Fibroblast of lung (primary cell): ENCODE measurements around the gene CPSF4L. TPM values are rescaled to one million over a fixed set of nuclear protein-coding genes. Genes with fewer than 3 reads are reported as not detected.

Source experiments
- DNase-seq, 2 donors: peaks; one replicate each; pipeline versions ENCODE4 v3.0.0 to v3.0.0-alpha.2; 2010; ENCODE audit warnings: low read depth in 2 of 2
- H2AFZ ChIP-seq: 2 replicates; pipeline ENCODE4 v1.5.1; 2012; ENCODE audit warnings: low read length, control low read depth, inconsistent platforms
- H3K27ac ChIP-seq: 2 replicates; pipeline ENCODE4 v1.5.1; 2011; ENCODE audit warnings: low read length, control low read depth; ENCODE audit not compliant: insufficient read depth
- H3K27me3 ChIP-seq: 2 replicates; pipeline ENCODE4 v1.5.1; 2011; ENCODE audit warnings: mild to moderate bottlenecking, low read length; ENCODE audit not compliant: control insufficient read depth, insufficient read depth
- H3K36me3 ChIP-seq: 2 replicates; pipeline ENCODE4 v1.5.1; 2011; ENCODE audit warnings: low read length; ENCODE audit not compliant: control insufficient read depth, insufficient read depth
- H3K4me1 ChIP-seq: 2 replicates; pipeline ENCODE4 v1.5.1; 2011; ENCODE audit warnings: low read length; ENCODE audit not compliant: control insufficient read depth, insufficient read depth; ENCODE audit errors: extremely low read depth
- H3K4me2 ChIP-seq: 2 replicates; pipeline ENCODE4 v1.5.1; 2011; ENCODE audit warnings: low read length, control low read depth; ENCODE audit not compliant: insufficient read depth; ENCODE audit errors: extremely low read depth
- H3K4me3 ChIP-seq, 4 experiments: fragments of 200-600 bp in 1 of 4; sonication (generic) in 1 of 4; replicated peaks in 1 of 4; 2 replicates each; pipeline ENCODE4 v1.5.1; 2011 to 2016; ENCODE audit warnings: low read length in 4 of 4, low read depth in 3 of 4, mild to moderate bottlenecking in 3 of 4, control low read depth in 2 of 4, inconsistent platforms in 1 of 4, mixed read lengths in 1 of 4; ENCODE audit not compliant: insufficient read depth in 1 of 4; ENCODE audit errors: control extremely low read depth in 1 of 4
- H3K79me2 ChIP-seq: 2 replicates; pipeline ENCODE4 v1.5.1; 2012; ENCODE audit warnings: mild to moderate bottlenecking, low read length, inconsistent platforms; ENCODE audit not compliant: control insufficient read depth, insufficient read depth
- H3K9ac ChIP-seq: 2 replicates; pipeline ENCODE4 v1.5.1; 2011; ENCODE audit warnings: mild to moderate bottlenecking, low read length, control low read depth; ENCODE audit not compliant: insufficient read depth
- H3K9me3 ChIP-seq: 2 replicates; pipeline ENCODE4 v1.5.1; 2012; ENCODE audit warnings: low read depth, low read length; ENCODE audit not compliant: control insufficient read depth, insufficient read depth
- H4K20me1 ChIP-seq: 2 replicates; pipeline ENCODE4 v1.5.1; 2011; ENCODE audit warnings: low read length; ENCODE audit not compliant: control insufficient read depth, insufficient read depth; ENCODE audit errors: extremely low read depth
- CTCF ChIP-seq, 2 donors: IDR thresholded peaks in 1 of 2; conservative IDR thresholded peaks in 1 of 2; 1 replicate in 1 of 2; 2 replicates in 1 of 2; pipeline ENCODE4 v1.5.1; 2011 to 2012; ENCODE audit warnings: low read length in 2 of 2, control low read depth in 1 of 2, inconsistent platforms in 1 of 2, low read depth in 1 of 2, mild to moderate bottlenecking in 1 of 2
- EZH2 ChIP-seq: IDR thresholded peaks from 2 replicates; pipeline ENCODE4 v1.5.1; 2012; ENCODE audit warnings: low read length, control low read depth, mild to moderate bottlenecking; ENCODE audit errors: missing control alignments
- polyA plus RNA-seq, 2 donors: library from polyadenylated mRNA; depleted of rRNA in 1 of 2; stranded (reverse) in 1 of 2; unstranded in 1 of 2; fragments of >200 nt; gene quantifications; 2 replicates each; pipeline ENCODE4 v1.2.1, GENCODE V29; 2011 to 2012; ENCODE audit warnings: missing spikeins in 1 of 2
- total RNA-seq: library from RNA; depleted of rRNA; stranded (reverse); fragments of >200 nt; gene quantifications from 2 replicates; pipeline ENCODE4 v1.2.1, GENCODE V29; 2014

The CPSF4L gene
- total and polyA plus RNA-seq, 2 donors (not counting 1 experiment from before 2014, with no cell fraction given) = not detected

- DNase-seq = peak in 1 of 2 donors; percentile 30
- H2AFZ ChIP-seq = no peak overlapping the region
- H4K20me1 ChIP-seq = no peaks in the 10 kb centered on the region
- TF ChIP-seq EZH2 (no peak), CTCF (conservative IDR thresholded peaks at IDR 0.05 in 1 of 2, IDR thresholded peaks at IDR 0.05 in 1 of 2; ENCODE audit: low read depth in 1 of 2, low read length in 2 of 2) (peak in 1 of 2 donors; percentile 25)
- no peak overlapping the region for H3K27ac ChIP-seq
- peaks cover 2% of the 10 kb centered on the region for H3K36me3 ChIP-seq
- H3K79me2 ChIP-seq = no peaks in the 10 kb centered on the region
- H3K9ac ChIP-seq = no peak overlapping the region
- no peaks in the 10 kb centered on the region for H3K27me3 ChIP-seq
- H3K4me2 ChIP-seq = no peak overlapping the region
- H3K4me3 ChIP-seq = no peak overlapping the region
- no peaks in the 10 kb centered on the region for H3K9me3 ChIP-seq
- no peaks in the 10 kb centered on the region for H3K4me1 ChIP-seq
Observed at GRCh38 chr17:73247726-73248125, 14.0 kb downstream of the CPSF4L start.

GRCh38 chr17:73240561-73240960 lies 21.1 kb downstream of the CPSF4L start:
- Histone ChIP-seq H3K79me2 (peaks cover 5% of the 10 kb centered on the region), H3K9me3 (no peaks in the 10 kb centered on the region), H4K20me1 (no peaks in the 10 kb centered on the region), H3K27me3 (no peaks in the 10 kb centered on the region), H3K4me3 (no peak overlapping the region), H3K4me2 (no peak overlapping the region), H3K9ac (no peak overlapping the region), H3K4me1 (no peaks in the 10 kb centered on the region), H3K27ac (no peak overlapping the region), H2AFZ (no peak overlapping the region), H3K36me3 (peaks cover 2% of the 10 kb centered on the region)
- no peak for TF ChIP-seq CTCF (conservative IDR thresholded peaks at IDR 0.05 in 1 of 2, IDR thresholded peaks at IDR 0.05 in 1 of 2; ENCODE audit: low read depth in 1 of 2, low read length in 2 of 2)
- no peak for TF ChIP-seq EZH2
- no peak for DNase-seq

GRCh38 chr17:73237714-73238113 lies 24.0 kb downstream of the CPSF4L start:
- no peak overlapping the region for H3K4me3 ChIP-seq
- no peak for DNase-seq
- H3K9ac ChIP-seq = no peak overlapping the region
- no peak overlapping the region for H2AFZ ChIP-seq
- no peak for TF ChIP-seq EZH2
- TF ChIP-seq CTCF (conservative IDR thresholded peaks at IDR 0.05 in 1 of 2, IDR thresholded peaks at IDR 0.05 in 1 of 2; ENCODE audit: low read depth in 1 of 2, low read length in 2 of 2) = no peak
- H3K27ac ChIP-seq = no peak overlapping the region
- H4K20me1 ChIP-seq = no peaks in the 10 kb centered on the region
- H3K4me1 ChIP-seq = peaks cover 2% of the 10 kb centered on the region
- peaks cover 2% of the 10 kb centered on the region for H3K36me3 ChIP-seq
- H3K27me3 ChIP-seq = no peaks in the 10 kb centered on the region
- peaks cover 15% of the 10 kb centered on the region for H3K79me2 ChIP-seq
- H3K4me2 ChIP-seq = no peak overlapping the region
- no peaks in the 10 kb centered on the region for H3K9me3 ChIP-seq
